GM18519 (cell line): ENCODE results near the gene ALPL.

Experiments
- ATAC-seq: cut with Tn5 transposase; IDR thresholded peaks from one replicate; pipeline ENCODE4 v1.9.1; 2021; ENCODE audit warnings: mild to moderate bottlenecking, moderate library complexity; ENCODE audit not compliant: unreplicated experiment, low FRiP score

The ALPL gene

DNA sequence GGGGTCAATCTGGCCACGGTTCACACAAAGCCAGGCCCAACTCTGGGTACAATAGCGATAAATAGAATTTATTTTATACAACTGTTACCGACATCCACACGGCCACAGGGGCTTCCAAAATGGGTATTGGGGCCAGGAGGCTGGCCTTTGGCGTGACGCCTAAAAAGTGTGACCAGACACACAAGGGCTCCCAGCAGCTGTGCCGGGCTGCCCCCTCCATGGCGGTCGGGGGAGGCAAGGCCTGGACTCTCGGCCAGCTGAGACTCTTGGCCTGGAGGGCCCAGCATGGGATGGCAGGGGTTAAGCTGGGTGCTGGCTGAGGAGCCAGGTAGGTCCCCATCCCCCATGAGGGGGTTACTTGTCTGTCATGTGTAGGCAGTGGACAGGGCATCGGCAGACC, 87.0 kb downstream of the ALPL start:
- no peak for ATAC-seq

DNA sequence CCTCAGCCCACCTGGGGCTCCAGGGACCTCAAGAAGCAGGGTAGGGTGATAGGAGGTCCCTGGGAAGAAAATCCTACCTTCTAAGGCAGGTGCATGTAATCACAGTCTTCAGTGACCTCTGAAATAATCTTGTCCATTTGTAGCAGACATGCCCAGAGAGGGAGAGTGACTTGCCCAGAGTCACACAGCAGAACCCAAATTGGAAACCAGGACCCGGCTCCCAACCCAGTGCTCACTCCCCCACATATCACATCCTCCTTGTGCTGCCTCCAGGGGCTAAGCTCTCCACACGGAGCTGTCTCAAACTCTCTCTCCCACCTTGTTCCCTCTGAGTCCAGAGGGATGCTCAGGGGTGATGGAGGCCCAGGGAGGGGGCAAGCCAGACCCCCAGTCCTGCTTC, 87.4 kb downstream of the ALPL start:
- no peak for ATAC-seq

DNA sequence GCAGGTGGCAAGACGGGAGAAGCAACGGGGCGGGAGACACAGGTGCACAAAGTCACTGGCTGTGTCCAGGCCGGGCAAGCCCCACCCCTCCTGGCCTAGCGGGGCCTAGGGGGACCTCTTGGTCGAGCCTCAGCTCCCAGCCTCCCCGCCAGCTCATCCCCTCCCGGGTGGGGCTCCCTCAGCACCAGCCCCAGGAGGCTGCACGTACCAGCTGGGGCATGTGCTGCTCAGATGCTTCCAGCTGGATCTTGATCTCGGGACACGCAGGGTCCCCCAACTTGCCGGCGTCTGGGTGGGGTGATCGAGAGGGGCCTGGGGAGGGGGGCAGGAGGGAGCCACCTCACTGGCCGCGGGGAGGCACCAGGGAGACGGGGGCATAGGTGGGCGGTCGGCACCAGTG, 88.5 kb downstream of the ALPL start:
- ATAC-seq, result no peak

DNA sequence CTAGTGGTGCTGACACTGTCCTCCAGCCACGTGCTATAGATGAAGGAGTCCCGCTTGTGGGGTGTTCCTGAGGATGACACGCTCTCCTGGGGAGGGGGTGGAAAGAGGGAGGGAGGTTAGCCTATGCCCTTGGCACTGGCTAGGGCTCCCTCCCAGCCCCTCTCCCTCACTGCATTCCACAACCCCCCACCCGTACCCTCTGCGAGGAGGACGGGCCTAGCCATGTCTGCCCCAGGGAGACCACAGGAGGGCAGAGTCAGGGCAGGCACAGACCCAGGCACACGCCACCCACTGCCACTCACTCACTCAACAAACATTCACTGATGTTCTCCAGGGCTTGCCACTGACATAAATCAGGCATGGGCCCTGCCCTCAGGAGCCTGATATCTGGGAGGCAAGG, 89.2 kb downstream of the ALPL start:
- no peak for ATAC-seq

DNA sequence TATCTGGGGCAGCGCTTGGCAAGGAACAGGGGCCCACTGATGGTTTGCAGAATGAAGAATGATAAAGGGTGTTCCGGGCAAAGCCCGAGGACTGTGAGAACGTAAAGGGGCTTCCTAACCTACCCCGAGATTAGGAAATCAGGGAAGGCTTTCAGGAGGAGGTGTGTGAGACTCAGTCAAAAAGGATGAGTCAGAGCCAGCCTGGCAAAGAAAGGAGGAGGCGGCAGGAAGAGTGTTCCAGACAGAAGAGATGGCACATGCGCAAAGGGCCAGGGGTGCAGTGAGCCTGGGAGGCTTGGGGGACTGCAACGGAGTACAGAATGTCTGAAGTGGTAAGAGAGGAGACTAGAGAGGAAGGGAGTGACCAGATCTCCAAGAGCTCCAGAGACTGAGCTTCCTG, 89.7 kb downstream of the ALPL start:
- no peak for ATAC-seq

DNA sequence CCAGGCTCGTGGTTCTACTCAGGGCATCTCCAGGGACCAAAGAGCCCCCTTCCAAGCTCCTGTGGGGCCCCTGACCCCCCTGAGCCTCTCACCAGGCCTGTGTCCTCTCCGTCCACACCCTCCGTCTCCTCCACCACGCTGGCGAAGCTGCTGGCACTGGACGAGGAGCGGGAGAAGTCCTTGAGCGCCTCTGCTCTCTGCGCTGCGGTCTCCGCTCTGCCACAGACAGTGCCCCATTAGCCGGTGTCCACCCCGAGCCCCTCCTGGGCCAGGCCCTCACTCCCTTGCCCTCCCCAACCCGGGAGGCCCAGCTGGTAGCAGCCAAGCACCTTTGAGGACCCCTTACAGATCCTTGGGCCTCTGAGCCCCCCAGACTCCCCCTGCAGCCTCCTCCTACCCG, 90.2 kb downstream of the ALPL start:
- ATAC-seq, result no peak

DNA sequence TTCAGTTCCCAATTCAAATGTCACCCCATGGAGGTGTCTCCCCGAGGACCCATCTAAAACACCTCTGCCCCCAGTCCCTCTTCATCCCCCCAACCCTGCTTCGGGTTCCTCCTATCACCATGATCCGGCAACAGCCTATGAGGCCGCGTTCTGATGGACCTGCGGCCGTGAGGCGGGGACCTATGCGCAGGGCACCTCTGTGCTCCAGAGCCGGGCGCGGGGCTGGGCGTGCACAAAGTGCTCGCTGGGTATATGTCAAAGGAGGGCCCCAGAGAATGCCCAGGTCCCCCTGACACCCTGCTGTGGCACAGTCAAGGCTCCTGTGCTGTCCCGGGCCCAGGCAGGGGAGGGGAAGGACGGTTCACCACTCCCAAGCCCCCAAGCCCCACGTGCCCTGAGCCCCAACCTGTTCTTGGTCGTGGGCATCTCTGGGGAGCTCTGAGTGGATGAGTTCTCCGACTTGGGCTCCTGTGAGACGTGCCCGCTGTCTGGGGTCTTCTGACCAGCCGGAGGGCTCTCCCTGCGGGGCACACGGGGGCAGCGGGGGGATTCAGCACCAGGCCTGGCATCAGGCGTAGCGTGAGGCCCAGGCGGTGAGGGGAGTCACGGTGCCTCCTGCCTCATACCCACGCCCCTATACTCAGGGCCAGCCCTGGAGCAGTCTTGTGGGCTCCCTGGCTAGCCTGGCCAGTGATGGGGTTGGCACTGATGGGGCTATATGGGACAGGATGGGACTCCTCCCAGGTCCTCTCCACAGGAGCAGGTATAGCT, 92.2 kb downstream of the ALPL start:
- ATAC-seq, result no peak

DNA sequence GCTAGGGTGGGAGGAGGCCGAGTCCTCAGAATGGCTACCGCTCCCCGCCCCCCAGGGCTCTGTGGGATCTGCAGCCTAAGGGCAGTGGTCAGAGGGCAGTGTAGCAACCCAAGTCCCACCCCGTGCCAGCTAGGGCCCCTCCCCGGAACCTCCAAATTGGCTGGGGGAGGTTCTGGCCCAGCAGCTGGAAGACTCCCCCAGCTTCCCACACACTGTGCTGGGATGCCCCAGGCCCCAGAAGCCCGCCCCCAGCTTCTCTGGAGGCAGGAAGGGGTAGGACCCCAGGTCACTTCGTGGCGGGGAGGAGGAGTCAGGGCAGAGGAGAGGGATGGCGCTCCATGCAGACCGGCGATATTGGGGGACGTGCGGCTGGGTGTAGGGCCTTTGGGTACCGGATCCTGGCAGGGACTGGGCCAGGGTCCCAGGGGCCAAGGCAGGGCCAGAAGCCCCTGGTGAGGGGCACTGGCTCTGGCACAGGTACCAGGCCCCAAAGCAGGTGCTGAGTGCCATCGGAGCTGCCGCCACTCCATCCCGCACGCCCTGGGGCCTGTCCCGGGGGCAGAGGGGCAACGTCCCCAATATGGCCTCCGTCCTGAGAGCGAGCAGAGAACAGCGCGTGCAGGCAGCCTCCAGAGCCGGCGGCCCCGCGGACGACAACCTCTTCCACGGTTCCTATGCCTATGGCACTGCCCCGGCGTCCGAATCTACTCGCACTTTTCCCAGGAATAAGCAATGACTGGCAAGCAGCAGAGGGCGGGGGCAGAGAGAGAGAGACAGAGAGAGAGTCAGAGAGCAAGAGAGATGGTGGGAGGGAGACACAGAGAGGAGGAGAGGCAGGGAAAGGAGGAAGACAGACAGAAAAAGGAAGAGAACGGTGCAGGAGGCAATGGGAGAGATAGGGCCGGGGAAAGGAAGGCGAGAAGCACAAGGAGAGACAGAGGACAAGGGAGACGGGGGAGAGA, 94.2 kb downstream of the ALPL start:
- ATAC-seq, result no peak

DNA sequence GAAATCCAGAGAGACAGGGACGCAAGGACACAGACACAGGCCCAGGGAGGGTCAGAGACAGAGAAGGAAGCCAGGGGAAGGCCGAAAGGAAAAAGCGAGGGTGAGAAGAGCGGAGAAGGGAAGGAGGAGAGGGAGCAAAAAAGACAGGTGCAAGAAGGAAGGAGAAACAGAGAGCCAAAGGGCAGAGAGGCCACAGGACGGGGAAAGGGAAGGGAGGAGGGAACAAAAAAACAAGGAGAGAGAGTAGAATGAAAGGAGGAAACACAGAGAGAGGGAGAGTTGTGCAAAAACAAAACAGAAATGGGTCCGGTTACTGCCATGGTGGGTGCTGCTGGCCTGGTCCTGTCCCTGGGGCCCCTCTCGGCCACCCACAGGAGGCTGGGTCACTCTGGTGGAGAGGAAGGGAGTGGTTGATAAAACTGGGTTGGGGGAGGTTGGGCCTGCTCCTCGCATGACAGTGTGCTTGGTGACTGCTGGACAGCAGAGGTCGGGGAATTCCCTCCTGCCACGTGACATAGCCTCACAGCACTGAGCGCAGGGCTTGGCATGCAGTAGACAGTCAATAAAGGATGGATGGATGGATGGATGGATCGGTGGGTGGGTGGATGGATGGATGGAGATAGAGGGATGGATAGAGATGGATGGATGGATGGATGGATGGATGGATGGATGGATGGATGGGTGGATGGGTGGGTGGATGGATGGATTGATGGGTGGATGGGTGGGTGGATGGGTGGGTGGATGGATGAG, 95.2 kb downstream of the ALPL start:
- no peak for ATAC-seq

DNA sequence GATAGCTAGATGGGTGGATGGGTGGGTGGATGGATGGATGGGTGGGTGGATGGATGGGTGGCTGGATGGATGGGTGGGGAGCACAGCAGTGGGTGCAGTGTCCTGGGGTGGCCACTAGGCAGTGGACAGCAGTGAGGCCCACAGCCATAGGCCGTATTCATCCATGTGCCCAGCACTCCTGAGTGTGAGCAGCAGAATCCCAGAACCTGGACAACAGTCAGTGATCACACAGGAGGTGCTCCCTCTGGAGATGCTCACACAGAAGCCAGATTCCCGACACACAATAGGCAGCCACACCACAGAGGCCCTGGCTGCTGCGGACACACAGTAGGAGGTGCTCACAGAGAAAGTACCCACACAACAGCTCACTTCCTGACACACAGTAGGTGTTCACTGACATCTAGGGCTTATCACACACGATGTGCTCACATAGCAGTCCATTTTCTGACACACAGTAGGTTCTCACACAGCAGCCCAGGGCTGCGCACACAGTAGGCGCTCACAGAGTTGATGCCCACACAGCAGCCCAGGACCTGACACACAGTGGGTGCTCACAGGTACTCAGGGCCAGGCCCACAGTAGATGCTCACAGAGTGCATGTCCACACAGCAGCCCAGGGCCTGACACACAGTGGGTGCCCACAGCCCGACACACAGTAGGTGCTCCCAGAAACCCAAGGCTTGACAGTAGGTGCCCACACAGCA, 95.9 kb downstream of the ALPL start:
- no peak for ATAC-seq

DNA sequence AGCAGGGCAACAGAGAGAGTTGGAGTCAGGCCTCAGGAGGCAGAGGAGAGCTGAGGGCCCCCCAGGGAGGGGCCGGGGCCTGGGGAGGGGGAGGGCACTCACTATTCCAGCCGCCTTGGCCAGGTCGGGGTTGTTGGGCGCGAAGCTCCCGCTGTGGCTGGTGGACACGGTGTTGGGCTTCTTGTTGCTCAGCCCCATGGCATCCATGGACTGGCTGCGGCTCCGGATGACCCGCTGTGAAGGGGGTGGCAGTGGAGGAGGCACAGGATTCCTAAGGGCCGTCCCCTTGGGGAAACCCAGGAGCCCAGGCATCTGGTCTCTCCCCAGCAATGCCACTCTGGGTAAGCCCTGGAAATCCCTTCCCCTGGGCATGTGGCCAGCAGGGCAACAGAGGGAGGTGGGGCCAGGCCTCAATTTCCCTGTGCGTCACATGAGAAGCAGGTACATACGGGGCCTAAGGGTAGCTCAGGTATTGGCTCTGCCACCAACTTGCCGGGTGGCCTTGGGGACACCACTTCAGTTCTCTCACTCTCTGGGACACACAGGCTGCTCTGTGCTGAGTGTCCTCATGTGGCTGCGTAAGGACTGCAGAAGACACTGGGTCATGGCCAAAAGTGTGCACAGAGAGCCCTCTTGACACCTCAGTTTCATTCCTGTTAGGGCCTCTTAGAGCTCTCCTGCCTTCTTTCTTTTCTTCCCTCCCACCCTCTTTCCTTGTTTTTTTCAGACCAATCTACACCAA, 96.9 kb downstream of the ALPL start:
- no peak for ATAC-seq

DNA sequence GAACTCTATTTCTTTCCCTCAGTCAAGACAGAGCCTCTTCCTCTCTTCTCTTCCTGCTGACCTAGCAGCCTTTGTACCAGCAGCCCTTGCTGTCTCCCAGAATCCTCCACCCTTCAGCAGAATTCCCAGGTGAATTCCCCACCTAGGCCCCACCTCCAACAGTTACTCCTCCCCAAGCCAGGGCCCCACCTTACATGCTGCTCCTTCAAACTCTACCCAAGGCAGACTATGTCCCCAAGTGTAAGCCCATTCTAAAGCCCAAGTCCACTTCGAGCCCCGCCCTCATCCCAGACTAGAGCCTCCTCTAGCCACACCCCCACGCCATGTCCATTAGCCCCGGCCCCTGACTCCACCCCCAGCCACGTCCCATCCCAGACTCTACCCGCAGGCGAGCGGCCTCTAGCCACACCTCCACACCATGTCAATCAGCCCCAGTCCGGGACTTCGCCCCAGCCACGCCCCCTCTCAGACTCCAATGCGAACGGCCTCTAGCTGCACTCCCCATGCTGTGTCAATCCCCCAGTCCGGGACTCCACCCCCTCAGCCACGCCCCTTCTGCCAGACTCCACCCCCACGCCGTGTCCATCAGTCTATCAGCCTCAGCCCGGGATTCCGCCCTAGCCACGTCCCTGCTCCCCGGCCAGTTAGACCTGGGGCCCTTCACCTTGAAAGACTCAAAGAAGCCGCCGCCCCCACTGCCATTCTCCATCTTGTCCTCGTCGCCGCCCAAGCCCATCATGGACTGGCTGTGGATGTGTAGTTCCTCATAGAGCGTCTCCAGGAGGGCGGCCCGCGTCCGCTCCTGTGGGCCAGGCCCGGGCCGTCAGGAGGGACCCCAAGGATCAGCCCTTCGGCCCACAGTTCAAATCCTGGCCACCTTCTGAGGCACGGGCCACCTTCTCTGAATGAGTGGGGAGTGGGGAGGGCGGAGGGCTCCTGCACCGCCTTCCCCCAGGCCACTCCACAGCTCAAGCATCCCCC, 98.6 kb downstream of the ALPL start:
- ATAC-seq, result no peak

DNA sequence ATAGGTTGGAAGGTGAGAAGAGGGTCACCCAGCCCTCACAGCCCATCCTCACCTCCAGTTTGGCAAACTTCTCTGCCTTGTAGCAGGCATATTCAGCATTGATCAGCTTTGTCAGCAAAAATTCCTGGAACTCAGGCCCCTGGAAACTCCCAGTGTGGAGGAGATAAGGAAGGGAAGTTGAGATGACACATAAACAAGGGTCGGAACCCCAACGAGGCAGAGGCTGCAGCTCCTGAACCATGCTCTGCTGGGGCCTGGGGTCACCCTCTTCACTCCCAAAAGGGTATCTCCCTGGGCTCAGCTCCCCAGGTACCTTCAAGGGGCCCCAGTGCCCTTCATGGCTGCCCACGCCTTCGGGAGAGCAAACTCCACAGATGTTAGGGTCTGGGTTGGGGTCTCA, 99.6 kb downstream of the ALPL start:
- ATAC-seq, result no peak

DNA sequence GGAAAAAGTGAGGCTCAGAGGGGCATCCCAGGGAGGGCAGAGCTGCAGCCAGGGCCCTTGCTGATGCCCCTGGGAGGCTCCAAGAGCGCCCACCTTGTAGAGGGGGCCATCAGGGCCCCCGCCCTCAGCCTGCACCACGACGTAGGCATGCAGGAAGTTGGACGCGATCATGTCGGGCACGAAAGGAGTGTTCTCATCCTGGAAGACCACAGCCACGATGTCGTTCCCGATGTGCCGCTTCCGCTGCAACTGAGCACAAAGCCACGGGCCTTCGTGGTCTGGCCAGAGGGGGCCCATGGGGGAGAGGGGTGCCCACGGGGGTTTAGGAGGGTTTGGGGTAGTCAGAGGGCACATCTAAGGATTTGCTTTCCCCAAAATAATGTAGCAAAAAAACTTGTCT, 100.8 kb downstream of the ALPL start:
- ATAC-seq, result no peak

DNA sequence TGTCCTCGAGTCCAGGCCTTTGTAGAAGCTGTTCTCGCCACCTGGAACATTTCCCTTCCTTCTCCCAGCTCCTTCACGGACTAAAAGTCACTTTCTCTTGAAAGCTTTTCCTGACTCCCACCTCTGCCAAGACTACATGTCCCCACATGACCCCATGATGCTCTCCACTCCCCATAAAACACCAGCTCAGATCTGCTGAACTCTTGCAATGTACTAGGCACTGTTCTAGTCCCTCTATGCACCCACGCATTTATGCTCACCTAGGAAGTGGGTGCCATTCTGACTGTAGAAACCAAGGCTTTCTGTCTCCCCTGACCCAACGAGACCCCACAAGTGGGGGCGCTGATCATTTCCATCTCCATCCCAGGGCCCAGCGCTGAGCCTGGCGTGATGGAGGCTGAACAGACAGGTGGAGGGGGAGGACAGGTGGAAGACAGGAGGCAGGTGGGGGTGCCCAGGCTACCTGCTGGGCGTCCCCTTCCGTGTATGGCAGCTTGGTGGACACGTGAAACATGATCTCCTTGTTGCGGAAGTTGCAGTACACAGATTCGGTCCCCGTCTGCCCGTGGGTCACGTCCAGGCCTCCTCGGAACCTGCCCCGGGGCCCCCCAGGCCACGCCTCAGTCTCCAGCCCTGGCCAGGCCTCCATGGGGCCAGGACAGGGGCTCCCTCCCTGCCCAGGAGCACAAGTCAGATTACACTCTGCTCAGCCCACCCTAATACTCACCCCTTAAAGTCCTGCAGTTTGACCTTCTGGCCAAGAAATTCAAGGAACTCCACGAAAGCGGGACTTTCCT, 102.0 kb downstream of the ALPL start:
- ATAC-seq, result no peak

DNA sequence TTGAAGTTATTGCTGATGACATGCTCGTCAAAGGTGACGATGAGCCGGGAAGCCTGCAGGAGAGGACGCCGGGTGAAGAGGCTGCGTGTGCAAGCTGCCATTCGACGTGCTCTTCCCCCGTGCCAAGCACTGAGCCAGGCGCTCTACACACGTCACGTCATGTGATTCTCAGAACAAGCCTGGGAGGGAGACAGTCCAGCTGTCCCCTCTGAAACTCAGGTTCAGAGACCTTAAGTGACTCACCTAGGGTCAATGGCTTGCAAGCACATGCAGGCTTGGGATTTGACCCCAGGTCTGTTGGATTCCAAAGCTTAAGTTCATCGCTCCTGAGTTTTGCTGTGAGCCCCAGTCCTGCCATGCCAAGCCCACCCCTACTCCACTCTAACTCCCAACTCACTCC, 102.8 kb downstream of the ALPL start:
- no peak for ATAC-seq

DNA sequence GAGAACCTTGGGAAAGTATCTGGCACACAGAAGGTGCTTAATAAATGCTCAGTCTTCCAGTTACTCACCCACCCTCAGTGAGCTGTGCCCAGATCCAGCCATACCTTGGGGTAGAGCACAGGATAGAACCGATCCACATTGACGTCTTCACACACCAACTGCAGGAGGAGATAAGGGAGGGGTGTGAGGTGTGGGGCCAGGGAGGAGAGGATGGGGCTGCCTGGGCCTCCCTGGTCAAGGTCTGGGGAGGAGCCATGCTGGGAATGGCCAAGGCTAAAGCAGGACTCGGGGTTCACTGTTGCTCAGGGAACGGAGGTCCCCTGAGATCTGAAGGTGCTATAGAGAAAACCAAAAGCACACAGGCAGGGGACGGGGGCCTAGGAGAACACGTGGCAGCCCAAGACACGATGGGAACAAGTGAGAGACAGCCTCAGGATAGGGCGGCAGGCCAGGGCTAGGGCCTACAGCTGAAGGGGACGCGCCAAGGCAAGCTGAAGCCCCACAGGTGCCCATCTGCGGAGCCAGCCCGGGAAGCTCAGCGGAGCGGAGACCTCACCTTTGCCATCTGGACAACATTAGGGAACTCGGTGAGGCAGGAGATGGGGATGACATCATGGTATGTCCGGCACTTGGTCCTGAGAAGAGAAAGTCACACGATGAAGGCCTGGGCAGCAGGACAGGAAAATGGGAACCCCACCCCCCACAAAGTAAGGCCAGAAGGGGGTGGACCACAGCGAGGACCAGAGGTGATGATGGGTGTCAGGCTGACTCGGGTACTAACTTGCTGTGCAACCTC, 104.0 kb downstream of the ALPL start:
- ATAC-seq, result no peak
